ENCODE data around the gene SOX8.

The SOX8 gene

GRCh38 chr16:974001-974601, 7.5 kb upstream of the SOX8 start:
- DNase-seq (ENCODE audit: low read depth), result no peak

GRCh38 chr16:974611-975261, 6.8 kb upstream of the SOX8 start:
- no peak for DNase-seq (ENCODE audit: low read depth)

- DNase-seq (ENCODE audit: low read depth), result no peak
Measured at GRCh38 chr16:975291-975690, 6.3 kb upstream of the SOX8 start.

DNA sequence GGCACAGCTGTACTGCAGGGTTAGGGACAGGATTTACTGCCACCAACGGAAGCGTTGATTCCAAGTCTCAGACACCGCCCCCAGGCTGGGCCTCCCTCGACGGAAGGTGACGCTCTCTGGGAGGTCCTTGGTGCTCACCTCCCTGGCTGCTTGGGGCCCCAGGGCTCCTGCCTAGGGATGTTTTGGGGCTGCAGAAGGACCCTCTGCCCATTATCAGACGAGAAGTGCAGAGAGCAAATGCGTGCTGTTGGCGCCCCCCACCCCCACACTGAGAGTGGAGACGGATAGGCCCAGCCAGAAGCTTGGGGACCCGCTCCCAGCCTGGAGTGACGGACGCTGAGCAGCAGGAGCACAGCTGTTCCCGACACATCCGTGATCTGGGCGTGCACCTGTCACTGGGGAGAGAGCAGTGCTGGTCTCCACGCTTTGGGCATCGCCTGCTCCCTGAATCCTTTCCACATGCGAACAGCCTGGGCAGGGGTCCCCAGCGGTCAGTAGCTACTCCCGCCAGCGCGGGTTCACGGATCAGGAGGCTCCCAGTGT, 5.1 kb upstream of the SOX8 start:
- no peak for DNase-seq (ENCODE audit: low read depth)

- DNase-seq (ENCODE audit: low read depth), result no peak
Measured at GRCh38 chr16:977081-977701, 4.4 kb upstream of the SOX8 start.

GRCh38 chr16:977896-978295, 3.7 kb upstream of the SOX8 start:
- DNase-seq (ENCODE audit: low read depth), result no peak

DNA sequence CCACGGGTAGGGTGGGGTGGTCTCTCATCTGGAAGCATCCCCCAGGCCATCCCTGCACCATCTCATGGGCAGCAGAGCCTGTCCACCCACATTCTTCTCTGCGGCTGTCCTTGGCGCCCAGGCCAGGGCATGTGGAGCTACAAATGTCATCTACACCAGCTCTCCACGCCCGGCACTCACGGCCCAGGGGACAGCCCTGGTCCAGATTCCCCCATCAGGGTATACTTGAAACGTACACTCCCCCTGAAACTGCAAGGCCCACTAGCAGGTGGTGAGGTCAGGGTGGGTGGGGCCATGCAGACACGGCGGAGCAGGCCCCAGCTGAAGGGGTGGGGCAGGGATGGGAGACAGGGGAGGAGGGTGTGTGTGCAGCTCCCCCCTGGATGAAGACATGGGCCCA, 3.2 kb upstream of the SOX8 start:
- no peak for DNase-seq (ENCODE audit: low read depth)

DNA sequence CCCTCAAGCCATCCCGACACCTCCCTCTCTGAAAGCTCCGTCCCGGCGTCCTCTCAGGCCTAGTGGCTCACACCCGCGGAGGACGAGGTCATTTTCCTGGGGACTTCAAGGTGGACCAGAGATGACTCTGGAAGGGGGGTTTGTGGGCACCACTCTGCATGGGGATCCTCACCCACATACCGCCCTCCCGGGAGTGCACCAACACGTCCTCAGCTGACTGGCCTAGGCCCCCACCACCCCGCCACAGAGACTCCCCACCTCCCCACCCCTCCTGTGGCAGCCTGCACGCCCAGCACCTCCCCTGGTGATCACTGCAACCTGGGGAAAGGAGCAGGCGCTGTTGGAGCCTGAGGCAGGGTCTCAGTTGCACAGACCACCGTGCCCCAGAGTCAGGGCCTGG, 2.4 kb upstream of the SOX8 start:
- no peak for DNase-seq (ENCODE audit: low read depth)

DNA sequence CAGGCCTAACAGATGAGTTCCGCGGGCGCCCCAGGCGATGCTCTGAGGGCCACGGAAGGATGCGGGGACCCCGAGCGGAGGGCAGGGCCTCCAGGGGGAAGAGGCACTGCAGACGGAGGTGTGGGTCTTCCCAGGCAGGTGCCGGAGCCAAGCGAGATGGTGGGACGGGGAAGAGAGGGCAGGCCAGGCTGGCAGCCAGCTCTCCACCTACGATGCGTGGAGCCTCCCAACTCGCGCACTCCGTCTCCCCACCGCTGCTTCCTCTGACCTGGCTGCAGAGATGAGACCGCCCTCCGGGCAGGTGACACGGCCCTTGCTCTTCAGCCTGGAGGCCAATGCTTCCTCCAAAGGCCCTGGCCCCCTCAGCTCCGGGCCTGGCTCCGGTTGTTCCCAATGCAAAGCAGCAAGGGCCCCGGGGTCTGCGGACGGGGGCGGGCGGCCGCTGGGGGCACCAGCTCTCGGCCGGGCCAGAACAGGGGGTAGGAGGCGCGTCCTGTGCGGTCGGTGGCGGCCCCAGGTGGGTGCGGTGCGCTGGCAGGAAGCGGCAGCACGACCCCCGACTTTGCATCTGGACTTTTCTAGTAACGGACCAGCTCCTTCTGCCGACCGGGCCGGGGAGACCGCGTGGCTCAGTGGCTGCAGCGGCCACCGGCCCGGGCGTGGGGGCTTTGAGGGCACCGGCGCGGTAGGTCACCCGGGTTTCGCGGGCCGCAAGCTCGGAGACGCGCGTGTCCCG, 1.5 kb upstream of the SOX8 start:
- no peak for DNase-seq (ENCODE audit: low read depth)

- no peak for DNase-seq (ENCODE audit: low read depth)
Measured at GRCh38 chr16:980595-980854, 1.0 kb upstream of the SOX8 start.

GRCh38 chr16:982145-983043, 824 bp downstream of the SOX8 start:
- DNase-seq (ENCODE audit: low read depth), result no peak

DNA sequence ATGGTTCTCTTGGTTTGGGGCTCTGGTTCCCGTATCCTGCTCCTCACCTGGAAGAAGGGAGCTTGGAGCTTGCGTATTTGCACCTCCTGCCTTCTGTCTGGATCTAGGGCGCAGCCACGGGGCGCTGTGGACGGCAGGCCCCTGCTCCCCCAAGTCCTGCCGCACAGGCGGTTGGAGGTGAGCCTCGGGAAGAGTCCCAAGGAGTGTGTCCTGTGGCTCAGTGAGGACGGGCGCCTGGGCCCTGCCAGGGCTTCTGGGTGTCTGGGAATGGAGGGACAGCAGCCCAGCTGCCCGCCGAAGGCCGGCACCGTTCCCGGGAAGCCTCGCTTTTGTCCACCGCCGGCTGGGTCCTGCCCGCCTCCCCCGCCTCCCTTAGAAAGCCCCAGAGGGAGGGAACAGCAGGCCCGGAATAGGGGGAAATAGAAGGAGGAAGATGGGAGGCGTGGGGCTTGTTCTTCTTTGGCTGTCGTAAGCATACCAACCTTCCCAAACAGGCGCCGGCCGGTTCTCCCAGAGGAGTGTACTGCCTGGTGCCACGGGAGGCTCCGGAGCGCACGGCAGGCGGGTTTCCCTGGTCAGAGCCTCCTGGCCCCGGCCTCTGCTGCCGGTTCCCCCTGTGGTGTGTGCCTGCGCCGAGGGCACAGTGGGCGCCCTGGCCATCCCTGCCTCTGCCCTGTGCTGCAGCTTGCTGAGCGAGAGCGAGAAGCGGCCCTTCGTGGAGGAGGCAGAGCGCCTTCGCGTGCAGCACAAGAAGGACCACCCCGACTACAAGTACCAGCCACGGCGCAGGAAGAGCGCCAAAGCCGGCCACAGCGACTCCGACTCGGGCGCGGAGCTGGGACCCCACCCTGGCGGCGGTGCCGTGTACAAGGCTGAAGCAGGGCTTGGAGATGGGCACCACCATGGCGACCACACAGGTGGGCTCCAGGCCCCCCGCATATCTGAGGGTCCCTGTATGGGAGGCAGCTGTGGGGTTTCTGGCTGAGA, 1.8 kb downstream of the SOX8 start:
- DNase-seq (ENCODE audit: low read depth), result no peak

DNA sequence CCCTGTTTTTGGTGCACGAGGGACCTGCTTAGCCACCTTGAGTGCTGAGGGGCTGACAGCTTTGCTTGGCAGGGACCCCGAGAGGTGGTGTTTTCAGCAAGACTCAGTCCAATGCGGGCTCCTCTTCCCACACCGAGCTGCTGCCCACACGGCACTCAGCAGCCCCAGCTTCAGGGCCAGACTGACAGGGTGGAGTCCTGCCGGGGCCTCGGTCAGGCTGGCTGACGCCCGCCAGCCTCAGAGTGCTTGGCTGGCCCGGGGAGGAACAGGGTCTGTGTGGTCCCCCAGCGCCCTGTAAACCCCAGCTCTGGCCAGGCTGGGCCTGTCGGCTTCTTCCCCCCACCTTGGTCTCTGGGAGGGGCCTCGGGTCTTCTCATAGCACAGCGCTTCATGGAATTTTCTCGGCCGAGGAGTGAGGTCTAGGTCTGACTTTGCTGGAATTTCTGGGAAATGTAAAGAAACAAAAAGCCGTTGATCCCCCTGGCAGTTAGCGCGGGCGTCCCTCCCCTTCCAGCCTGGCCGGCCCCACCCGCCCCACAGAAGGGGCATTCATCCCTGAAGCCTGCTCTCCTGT, 2.6 kb downstream of the SOX8 start:
- no peak for DNase-seq (ENCODE audit: low read depth)

DNA sequence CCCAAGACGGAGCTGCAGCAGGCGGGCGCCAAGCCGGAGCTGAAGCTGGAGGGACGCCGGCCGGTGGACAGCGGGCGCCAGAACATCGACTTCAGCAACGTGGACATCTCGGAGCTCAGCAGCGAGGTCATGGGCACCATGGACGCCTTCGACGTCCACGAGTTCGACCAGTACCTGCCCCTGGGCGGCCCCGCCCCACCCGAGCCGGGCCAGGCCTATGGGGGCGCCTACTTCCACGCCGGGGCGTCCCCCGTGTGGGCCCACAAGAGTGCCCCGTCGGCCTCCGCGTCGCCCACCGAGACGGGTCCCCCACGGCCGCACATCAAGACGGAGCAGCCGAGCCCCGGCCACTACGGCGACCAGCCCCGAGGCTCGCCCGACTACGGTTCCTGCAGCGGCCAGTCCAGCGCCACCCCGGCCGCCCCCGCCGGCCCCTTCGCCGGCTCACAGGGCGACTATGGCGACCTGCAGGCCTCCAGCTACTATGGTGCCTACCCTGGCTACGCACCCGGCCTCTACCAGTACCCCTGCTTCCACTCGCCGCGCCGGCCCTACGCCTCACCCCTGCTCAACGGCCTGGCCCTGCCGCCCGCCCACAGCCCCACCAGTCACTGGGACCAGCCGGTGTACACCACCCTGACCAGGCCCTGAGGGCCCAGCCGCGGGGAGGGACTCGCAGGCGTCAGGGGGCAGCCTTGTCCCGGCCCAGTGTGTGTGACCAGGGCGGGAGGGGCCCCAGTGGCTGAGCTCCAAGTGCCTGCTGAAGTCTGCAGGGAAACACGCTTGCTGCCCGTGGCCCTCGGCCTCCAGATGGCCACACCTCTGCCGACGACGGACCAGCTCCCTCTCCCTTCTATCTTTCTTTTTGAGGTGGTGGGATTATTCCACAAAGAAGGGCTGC, 3.4 kb downstream of the SOX8 start:
- DNase-seq (ENCODE audit: low read depth), result no peak

GRCh38 chr16:985646-986400, 4.3 kb downstream of the SOX8 start:
- DNase-seq (ENCODE audit: low read depth), result no peak

DNA sequence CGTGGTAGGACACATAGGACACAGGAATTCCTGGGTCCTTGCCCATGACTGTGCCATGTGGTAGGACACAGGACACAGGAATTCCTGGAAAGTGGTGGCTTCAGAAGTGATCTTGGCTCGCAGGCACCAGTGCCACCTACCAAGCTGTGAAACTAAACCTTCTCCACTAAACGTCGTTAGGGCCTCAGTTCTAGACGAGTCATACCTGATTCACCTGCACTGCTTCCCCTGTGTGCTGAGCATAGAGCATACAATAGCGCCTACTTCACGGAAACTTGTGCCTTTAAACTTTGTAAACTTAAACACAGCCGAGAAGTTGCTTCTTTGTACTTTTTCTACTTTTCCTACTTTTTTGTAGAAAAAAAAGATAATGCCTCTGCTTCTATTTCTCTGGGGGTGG, 4.8 kb downstream of the SOX8 start:
- DNase-seq (ENCODE audit: low read depth), result no peak

DNA sequence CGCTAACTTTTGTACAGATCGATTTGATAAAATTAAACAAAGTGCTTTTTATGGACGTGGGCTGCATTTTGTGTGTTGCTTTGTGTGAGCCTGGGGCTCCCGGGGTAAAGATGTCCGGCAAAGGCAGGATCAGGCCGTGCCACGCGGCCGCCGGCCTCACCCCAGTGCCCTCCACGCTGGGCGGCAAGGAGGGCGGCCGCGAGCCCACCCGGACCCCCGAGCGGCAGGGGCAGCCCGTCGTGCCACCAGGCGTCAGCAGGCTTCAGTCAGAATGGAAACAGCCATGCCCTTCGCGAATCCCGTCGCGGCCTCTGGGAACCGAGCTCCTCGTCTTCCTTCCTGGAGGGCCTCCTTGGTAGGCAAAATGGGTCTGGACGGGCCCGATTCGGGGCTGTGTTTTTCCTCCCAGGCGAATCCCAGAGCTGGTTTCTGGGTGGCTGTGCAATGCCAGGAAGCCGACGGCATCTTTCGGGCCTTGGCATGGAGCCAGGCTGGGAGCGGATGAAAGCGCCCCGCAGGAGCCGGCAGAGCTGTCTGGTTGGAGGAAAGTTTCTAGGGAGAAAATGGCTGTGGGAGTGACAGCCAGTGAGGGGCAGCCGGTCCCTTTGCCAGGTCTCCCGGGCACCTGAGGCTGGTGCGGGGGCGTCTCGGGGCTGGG, 5.5 kb downstream of the SOX8 start:
- no peak for DNase-seq (ENCODE audit: low read depth)

GRCh38 chr16:987906-988305, 6.3 kb downstream of the SOX8 start:
- no peak for DNase-seq (ENCODE audit: low read depth)
